Nephron progenitor cell (in vitro differentiated cells): ENCODE results near the gene PLSCR1.

ENCODE experiments used
- DNase-seq: peaks from one replicate; pipeline ENCODE4 v3.0.0; 2021
- H3K27ac Mint-ChIP-seq: 2 replicates; pipeline ENCODE4 v1.8.0; 2021; ENCODE audit warnings: mild to moderate bottlenecking, moderate library complexity, mixed read lengths
- H3K27me3 Mint-ChIP-seq: 2 replicates; pipeline ENCODE4 v1.8.0; 2021; ENCODE audit warnings: mild to moderate bottlenecking, low read depth, mixed read lengths; ENCODE audit not compliant: poor library complexity
- H3K36me3 Mint-ChIP-seq: 2 replicates; pipeline ENCODE4 v1.8.0; 2021; ENCODE audit warnings: low read depth, mixed read lengths
- H3K4me1 Mint-ChIP-seq: 2 replicates; pipeline ENCODE4 v1.8.0; 2021; ENCODE audit warnings: mixed read lengths
- H3K4me3 Mint-ChIP-seq: 2 replicates; pipeline ENCODE4 v1.8.0; 2021; ENCODE audit warnings: mild to moderate bottlenecking, moderate library complexity, mixed read lengths
- H3K9me3 Mint-ChIP-seq: 2 replicates; pipeline ENCODE4 v1.8.0; 2021; ENCODE audit warnings: mild to moderate bottlenecking, moderate library complexity, mixed read lengths
- CTCF ChIP-seq: fragments of 200-600 bp; sonication (generic); IDR thresholded peaks from 2 replicates; pipeline ENCODE4 v1.5.0; 2021; ENCODE audit warnings: antibody characterized with exemption

Gene PLSCR1

DNA sequence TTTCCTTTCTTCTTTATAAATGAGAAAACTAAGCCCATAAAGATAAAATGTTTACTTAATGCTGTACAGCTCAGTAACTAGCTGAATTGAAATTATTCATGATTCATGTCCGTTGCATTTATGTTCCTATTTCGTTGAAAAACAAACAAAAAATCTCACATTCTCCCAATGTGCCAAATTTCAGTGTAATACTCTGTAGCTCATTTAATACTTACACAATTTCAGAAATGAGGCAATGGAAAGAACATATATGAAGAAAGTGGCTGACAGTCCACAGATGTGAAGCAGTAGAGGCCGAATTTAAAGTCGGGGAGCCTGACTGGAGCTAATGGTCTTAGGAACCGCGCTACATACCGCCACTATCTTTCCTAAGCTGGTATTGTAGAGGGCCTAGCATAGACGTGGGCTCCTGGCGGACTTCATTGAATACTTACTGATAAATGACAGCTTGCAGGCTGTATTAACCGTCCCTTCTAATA lies 75.7 kb downstream of the PLSCR1 start:
- H3K36me3 Mint-ChIP-seq = no peaks in the 10 kb centered on the region
- no peak overlapping the region for H3K27ac Mint-ChIP-seq
- DNase-seq = no peak
- no peaks in the 10 kb centered on the region for H3K4me1 Mint-ChIP-seq
- no peak overlapping the region for H3K4me3 Mint-ChIP-seq
- no peaks in the 10 kb centered on the region for H3K27me3 Mint-ChIP-seq
- no peak for TF ChIP-seq CTCF
- H3K9me3 Mint-ChIP-seq = peaks cover 3% of the 10 kb centered on the region

GRCh38 chr3:146468234-146468633 lies 76.2 kb downstream of the PLSCR1 start:
- H3K36me3 Mint-ChIP-seq = no peaks in the 10 kb centered on the region
- no peaks in the 10 kb centered on the region for H3K4me1 Mint-ChIP-seq
- peaks cover 3% of the 10 kb centered on the region for H3K9me3 Mint-ChIP-seq
- no peak for TF ChIP-seq CTCF
- no peak overlapping the region for H3K4me3 Mint-ChIP-seq
- H3K27ac Mint-ChIP-seq = no peak overlapping the region
- DNase-seq = no peak
- H3K27me3 Mint-ChIP-seq = no peaks in the 10 kb centered on the region

GRCh38 chr3:146466604-146467003 lies 77.8 kb downstream of the PLSCR1 start:
- DNase-seq = no peak
- H3K9me3 Mint-ChIP-seq = peaks cover 3% of the 10 kb centered on the region
- H3K4me3 Mint-ChIP-seq = no peak overlapping the region
- H3K4me1 Mint-ChIP-seq = no peaks in the 10 kb centered on the region
- no peaks in the 10 kb centered on the region for H3K27me3 Mint-ChIP-seq
- no peak overlapping the region for H3K27ac Mint-ChIP-seq
- no peak for TF ChIP-seq CTCF
- H3K36me3 Mint-ChIP-seq = no peaks in the 10 kb centered on the region

- no peak overlapping the region for H3K27ac Mint-ChIP-seq
- H3K9me3 Mint-ChIP-seq = peaks cover 3% of the 10 kb centered on the region
- H3K27me3 Mint-ChIP-seq = no peaks in the 10 kb centered on the region
- no peak for TF ChIP-seq CTCF
- H3K36me3 Mint-ChIP-seq = no peaks in the 10 kb centered on the region
- H3K4me3 Mint-ChIP-seq = no peak overlapping the region
- no peaks in the 10 kb centered on the region for H3K4me1 Mint-ChIP-seq
- no peak for DNase-seq
Measured at GRCh38 chr3:146465693-146466465, 78.5 kb downstream of the PLSCR1 start.
